ENCODE measurements around the gene SEC23IP. TPM values are rescaled to one million over a fixed set of nuclear protein-coding genes. Genes with fewer than 3 reads are reported as not detected.
"Not testable (repeated sequence)": the region's sequence is repeated elsewhere in the genome, so short reads cannot be mapped to it uniquely, and the experiment has no call there.

SEC23IP gene
- total and polyA plus RNA-seq, 9 donors: 23.0 to 50.0 (median 40.5) TPM

DNA sequence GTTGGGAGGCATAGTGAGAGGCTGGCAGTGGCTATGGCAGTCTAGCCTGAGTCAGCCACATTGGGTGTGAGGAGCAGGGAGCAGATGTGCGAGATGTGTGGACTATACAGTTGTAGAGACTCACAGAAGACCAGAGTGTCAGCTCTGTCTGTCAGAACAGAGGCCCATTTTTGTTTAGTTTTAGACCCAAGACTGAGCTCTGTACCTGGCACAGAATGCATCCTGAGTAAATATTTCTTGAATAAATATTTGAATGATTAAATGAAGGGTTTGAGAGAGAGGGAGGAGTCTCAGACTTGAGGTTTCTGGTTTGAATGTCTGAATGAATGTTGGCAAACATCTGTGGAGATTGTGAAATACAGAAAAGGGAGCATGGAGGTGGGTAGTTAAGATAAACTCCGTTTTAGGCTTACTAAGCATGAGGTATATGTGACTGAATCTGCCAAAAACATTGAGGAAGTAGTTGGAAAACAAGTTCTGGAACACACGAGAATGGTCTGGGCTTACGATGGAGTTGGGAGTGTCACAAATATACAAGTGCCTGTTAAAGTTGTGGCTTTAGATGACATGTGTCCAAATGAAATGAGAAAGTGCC, 3.6 kb downstream of the SEC23IP start:
- Histone ChIP-seq H3K27ac (ENCODE audit: low read length) (no peak overlapping the region), H3K27me3 (ENCODE audit: control insufficient read depth, insufficient read depth, low read length) (no peaks in the 10 kb centered on the region), H3K36me3 (ENCODE audit: control insufficient read depth, insufficient read depth, low read length) (peaks cover 16% of the 10 kb centered on the region), H3K9me3 (replicated peaks; ENCODE audit: control insufficient read depth, low read depth, low read length) (no peaks in the 10 kb centered on the region), H3K4me1 (ENCODE audit: control insufficient read depth, insufficient read depth, low read length) (peaks cover 17% of the 10 kb centered on the region), H3K4me3 (ENCODE audit: low read length) (no peak overlapping the region)
- DNase-seq: no peak
- WGBS (ENCODE audit: insufficient coverage): 59% methylated on average over 4 of the region's 4 CpGs

DNA sequence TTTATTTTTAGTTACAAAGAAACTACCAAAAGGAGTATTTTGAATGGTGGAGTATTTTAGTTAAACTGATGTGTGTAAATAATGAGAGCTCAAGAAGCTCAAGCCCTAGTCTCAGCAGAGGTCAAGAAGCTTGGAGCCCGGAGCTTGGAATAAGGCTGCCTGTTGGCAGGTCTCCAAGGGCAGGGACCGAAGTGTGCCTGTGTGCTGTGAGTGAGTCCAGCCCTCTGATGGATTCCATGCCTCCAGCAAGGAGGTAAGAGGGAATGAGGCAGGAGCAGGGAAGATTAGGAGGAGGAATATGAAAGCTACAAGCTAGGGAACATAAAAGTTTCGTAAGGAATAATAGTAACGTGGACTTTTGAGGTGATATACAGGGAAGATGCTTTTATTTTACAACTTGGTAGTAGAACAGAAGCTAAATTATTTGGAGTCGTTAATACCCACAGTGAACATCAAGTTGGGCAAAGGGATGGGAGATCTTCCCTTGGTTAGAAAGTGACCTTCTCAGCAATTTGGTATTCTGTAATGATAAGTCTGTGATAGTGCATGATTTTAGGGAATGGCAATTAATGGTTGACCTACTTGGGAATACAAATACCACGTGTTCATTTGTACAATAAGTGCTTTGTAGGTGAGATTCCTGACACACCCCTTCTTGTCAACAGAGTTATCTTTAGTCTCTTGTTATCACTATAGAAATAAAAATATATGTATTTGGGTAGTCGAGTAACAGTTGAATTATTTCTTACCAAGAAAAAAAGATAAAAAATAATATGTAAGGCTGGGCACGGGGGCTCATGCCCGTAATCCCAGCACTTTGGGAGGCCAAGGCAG, 4.6 kb downstream of the SEC23IP start:
- peak; percentile 18 for DNase-seq
- Histone ChIP-seq H3K4me1 (ENCODE audit: control insufficient read depth, insufficient read depth, low read length) (peaks cover 10% of the 10 kb centered on the region), H3K9me3 (replicated peaks; ENCODE audit: control insufficient read depth, low read depth, low read length) (no peaks in the 10 kb centered on the region), H3K36me3 (ENCODE audit: control insufficient read depth, insufficient read depth, low read length) (peaks cover 22% of the 10 kb centered on the region), H3K4me3 (ENCODE audit: low read length) (no peak overlapping the region), H3K27ac (ENCODE audit: low read length) (no peak overlapping the region), H3K27me3 (ENCODE audit: control insufficient read depth, insufficient read depth, low read length) (no peaks in the 10 kb centered on the region)
- 68% methylated on average over 5 of the region's 9 CpGs for WGBS (ENCODE audit: insufficient coverage)

DNA sequence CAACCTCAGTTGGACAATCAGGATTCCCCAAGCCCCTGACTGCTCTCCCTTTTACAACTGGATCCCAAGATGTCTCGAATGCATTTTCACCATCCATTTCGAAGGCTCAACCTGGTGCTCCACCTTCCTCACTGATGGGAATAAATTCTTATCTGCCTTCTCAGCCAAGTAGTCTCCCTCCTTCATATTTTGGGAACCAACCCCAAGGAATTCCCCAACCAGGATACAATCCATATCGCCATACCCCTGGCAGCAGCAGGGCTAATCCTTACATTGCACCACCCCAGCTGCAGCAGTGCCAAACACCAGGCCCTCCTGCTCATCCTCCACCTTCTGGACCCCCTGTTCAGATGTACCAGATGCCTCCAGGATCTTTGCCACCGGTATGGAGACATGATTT, 6.0 kb downstream of the SEC23IP start:
- Histone ChIP-seq H3K9me3 (replicated peaks; ENCODE audit: control insufficient read depth, low read depth, low read length) (no peaks in the 10 kb centered on the region), H3K4me1 (ENCODE audit: control insufficient read depth, insufficient read depth, low read length) (peaks cover 7% of the 10 kb centered on the region), H3K36me3 (ENCODE audit: control insufficient read depth, insufficient read depth, low read length) (peaks cover 26% of the 10 kb centered on the region), H3K27me3 (ENCODE audit: control insufficient read depth, insufficient read depth, low read length) (no peaks in the 10 kb centered on the region), H3K4me3 (ENCODE audit: low read length) (no peak overlapping the region), H3K27ac (ENCODE audit: low read length) (no peak overlapping the region)
- WGBS (ENCODE audit: insufficient coverage): 88% methylated on average over 3 of the region's 4 CpGs
- DNase-seq: no peak

DNA sequence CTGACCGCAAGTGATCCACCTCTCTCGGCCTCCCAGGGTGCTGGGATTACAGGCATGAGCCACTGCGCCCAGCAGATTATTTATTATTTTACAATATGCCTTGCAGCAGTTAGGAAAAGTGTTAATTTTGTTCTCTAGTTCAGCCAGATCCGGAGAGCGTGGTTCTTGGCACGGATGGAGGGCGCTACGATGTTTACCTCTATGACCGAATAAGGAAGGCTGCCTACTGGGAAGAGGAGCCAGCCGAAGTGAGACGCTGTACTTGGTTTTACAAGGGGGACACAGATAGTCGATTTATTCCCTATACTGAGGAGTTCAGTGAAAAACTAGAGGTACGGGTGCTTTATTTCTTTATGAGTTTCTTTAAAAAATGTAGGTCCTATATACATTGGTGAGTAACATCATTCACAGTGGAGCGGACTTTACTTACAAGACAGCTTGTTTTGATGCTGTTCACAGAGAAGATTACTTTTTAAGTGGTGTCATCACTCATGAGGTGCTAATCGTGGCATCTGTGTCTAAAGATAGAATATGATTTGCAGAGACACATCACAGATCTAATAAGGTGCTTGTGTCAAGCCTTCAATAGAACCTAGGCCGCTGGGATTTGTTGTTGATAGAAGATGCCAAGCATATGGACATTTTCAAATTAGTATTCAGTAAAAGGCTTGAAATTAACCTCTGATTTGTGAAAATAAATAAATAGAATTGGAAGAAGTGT, 11.6 kb downstream of the SEC23IP start:
- WGBS (ENCODE audit: insufficient coverage): 96% methylated on average over 7 of the region's 16 CpGs
- Histone ChIP-seq H3K4me1 (ENCODE audit: control insufficient read depth, insufficient read depth, low read length) (no peaks in the 10 kb centered on the region), H3K27me3 (ENCODE audit: control insufficient read depth, insufficient read depth, low read length) (no peaks in the 10 kb centered on the region), H3K9me3 (replicated peaks; ENCODE audit: control insufficient read depth, low read depth, low read length) (no peaks in the 10 kb centered on the region), H3K4me3 (ENCODE audit: low read length) (no peak overlapping the region), H3K36me3 (ENCODE audit: control insufficient read depth, insufficient read depth, low read length) (peaks cover 38% of the 10 kb centered on the region), H3K27ac (ENCODE audit: low read length) (no peak overlapping the region)
- DNase-seq: no peak

DNA sequence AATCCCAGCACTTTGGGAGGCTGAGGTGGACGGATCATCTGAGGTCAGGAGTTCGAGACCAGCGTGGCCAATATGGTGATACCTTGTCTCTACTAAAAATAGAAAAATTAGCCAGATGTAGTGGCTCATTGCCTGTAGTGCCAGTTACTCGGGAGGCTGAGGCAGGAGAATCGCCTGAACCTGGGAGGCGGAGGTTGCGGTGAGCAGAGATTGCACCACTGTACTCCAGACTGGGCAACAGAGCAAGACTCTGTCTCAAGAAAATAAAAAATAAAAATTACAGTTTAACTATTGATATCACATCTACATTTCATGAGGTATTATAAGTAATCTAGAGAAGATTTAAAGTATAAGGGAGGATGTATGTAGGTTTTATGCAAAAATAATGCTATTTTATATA, 15.2 kb downstream of the SEC23IP start:
- H3K4me3 ChIP-seq (ENCODE audit: low read length); H3K4me1 ChIP-seq (ENCODE audit: control insufficient read depth, insufficient read depth, low read length); H3K27me3 ChIP-seq (ENCODE audit: control insufficient read depth, insufficient read depth, low read length); DNase-seq; H3K27ac ChIP-seq (ENCODE audit: low read length); H3K9me3 ChIP-seq (replicated peaks; ENCODE audit: control insufficient read depth, low read depth, low read length): not testable (repeated sequence)
- 100% methylated on average over 1 of the region's 7 CpGs for WGBS (ENCODE audit: insufficient coverage)
- H3K36me3 ChIP-seq (ENCODE audit: control insufficient read depth, insufficient read depth, low read length): peaks cover 48% of the 10 kb centered on the region

DNA sequence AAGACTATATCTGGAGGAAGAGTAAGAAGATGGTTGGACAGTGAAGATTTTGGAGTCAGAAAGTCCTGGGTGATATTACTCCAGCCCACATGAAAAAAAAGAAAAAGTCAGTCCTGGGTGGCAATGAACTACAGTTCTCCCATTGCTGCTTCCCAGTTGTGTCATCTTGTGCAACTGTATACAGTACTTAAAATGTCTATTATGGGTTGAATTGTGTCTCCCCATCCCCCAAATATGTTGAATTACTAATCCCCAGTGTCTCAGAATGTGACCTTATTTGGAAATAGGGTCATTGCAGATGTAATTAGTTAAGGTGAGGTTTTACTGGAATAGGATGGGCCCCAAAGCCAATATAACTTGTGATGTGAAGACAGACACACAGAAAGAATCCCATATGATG, 15.6 kb downstream of the SEC23IP start:
- DNase-seq: no peak
- Histone ChIP-seq H3K36me3 (ENCODE audit: control insufficient read depth, insufficient read depth, low read length) (peaks cover 52% of the 10 kb centered on the region), H3K4me1 (ENCODE audit: control insufficient read depth, insufficient read depth, low read length) (no peaks in the 10 kb centered on the region), H3K4me3 (ENCODE audit: low read length) (no peak overlapping the region), H3K27me3 (ENCODE audit: control insufficient read depth, insufficient read depth, low read length) (no peaks in the 10 kb centered on the region), H3K9me3 (replicated peaks; ENCODE audit: control insufficient read depth, low read depth, low read length) (no peaks in the 10 kb centered on the region), H3K27ac (ENCODE audit: low read length) (no peak overlapping the region)

DNA sequence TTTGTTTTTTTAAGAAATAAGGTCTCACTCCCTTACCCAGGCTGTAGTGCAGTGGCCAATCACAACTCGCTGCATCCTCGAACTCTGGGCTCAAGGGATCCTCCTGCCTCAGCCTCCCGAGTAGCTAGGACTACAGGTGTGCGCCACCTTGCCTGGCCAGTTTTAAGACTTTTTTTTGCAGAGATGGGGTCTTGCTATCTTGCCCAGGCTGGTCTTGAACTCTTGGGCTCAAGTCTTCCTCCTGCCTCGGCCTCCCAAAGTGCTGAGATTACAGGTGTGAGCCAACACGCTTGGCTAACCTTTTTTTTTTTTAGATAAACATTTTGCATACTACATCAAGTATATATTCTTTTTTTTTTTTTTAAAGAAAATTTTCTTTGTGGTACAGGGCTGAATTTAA, 18.2 kb downstream of the SEC23IP start:
- H3K36me3 ChIP-seq (ENCODE audit: control insufficient read depth, insufficient read depth, low read length): peaks cover 50% of the 10 kb centered on the region
- no peaks in the 10 kb centered on the region for H3K4me1 ChIP-seq (ENCODE audit: control insufficient read depth, insufficient read depth, low read length)
- WGBS (ENCODE audit: insufficient coverage): 100% methylated on average over 4 of the region's 6 CpGs
- H3K27me3 ChIP-seq (ENCODE audit: control insufficient read depth, insufficient read depth, low read length): no peaks in the 10 kb centered on the region
- no peak overlapping the region for H3K4me3 ChIP-seq (ENCODE audit: low read length)
- H3K9me3 ChIP-seq (replicated peaks; ENCODE audit: control insufficient read depth, low read depth, low read length): no peaks in the 10 kb centered on the region
- H3K27ac ChIP-seq (ENCODE audit: low read length): no peak overlapping the region
- DNase-seq: no peak

DNA sequence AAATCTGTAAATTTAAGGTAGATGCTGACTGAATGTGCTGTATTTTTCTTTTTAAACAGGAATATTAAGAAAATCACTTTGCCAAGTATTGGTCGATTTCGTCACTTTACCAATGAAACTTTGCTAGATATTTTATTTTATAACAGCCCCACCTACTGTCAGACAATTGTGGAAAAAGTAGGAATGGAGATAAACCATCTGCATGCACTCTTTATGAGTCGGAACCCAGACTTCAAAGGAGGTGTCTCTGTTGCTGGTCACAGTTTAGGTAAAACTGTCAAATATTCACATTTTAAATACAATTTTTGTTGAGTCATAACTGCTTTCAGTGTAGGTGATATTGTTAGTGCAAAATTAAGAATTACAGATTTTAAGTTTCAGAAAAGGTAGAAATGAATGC, 25.2 kb downstream of the SEC23IP start:
- Histone ChIP-seq H3K36me3 (ENCODE audit: control insufficient read depth, insufficient read depth, low read length) (peaks cover 42% of the 10 kb centered on the region), H3K4me3 (ENCODE audit: low read length) (no peak overlapping the region), H3K27ac (ENCODE audit: low read length) (no peak overlapping the region), H3K4me1 (ENCODE audit: control insufficient read depth, insufficient read depth, low read length) (no peaks in the 10 kb centered on the region), H3K27me3 (ENCODE audit: control insufficient read depth, insufficient read depth, low read length) (no peaks in the 10 kb centered on the region), H3K9me3 (replicated peaks; ENCODE audit: control insufficient read depth, low read depth, low read length) (no peaks in the 10 kb centered on the region)
- WGBS (ENCODE audit: insufficient coverage): no CpG with 5 or more reads among the region's 3 CpGs
- no peak for DNase-seq

DNA sequence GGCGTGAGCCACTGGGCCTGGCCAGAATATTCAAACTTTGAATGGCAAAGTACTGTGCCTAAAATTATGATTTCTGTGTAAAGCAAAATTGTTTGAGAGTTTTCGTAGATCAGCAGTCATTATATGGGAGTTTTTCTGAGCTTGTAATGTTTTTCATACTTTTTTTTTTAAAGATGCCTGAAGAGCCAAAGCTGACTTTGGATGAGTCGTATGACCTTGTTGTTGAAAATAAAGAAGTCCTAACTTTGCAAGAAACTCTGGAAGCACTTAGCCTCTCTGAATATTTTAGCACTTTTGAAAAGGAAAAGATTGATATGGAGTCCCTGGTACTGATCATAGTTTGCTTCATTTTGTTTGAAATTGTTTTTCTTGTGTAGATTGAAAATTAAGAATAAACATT, 26.7 kb downstream of the SEC23IP start:
- Histone ChIP-seq H3K4me1 (ENCODE audit: control insufficient read depth, insufficient read depth, low read length) (no peaks in the 10 kb centered on the region), H3K36me3 (ENCODE audit: control insufficient read depth, insufficient read depth, low read length) (peaks cover 35% of the 10 kb centered on the region), H3K4me3 (ENCODE audit: low read length) (no peak overlapping the region), H3K27me3 (ENCODE audit: control insufficient read depth, insufficient read depth, low read length) (no peaks in the 10 kb centered on the region), H3K9me3 (replicated peaks; ENCODE audit: control insufficient read depth, low read depth, low read length) (no peaks in the 10 kb centered on the region), H3K27ac (ENCODE audit: low read length) (no peak overlapping the region)
- no peak for DNase-seq
- WGBS (ENCODE audit: insufficient coverage): 94% methylated on average over 2 of the region's 3 CpGs

DNA sequence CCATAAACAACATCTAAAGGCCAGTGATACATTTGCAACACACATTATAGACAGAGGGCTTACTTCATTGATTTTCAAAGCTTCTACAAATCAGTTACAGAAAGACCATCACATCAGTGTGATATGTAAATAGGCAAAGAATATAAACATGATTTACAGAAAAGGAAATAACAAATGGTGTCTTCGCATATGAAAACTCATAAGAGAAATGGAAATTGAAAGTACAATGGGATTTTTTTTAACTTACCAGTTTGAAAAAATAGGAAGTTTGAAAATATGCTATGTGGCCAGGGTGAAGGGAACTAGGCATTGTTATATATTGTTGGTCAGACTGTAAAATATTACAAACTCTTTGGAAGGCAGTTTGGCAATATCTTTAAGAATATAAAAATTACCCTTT, 27.3 kb downstream of the SEC23IP start:
- H3K27ac ChIP-seq (ENCODE audit: low read length): no peak overlapping the region
- no peak for DNase-seq

More for the DNA sequence above, 27.3 kb downstream of the SEC23IP start:
- no CpG with 5 or more reads among the region's 1 CpG for WGBS (ENCODE audit: insufficient coverage)
- no peaks in the 10 kb centered on the region for H3K9me3 ChIP-seq (replicated peaks; ENCODE audit: control insufficient read depth, low read depth, low read length)
- peaks cover 35% of the 10 kb centered on the region for H3K36me3 ChIP-seq (ENCODE audit: control insufficient read depth, insufficient read depth, low read length)
- no peaks in the 10 kb centered on the region for H3K27me3 ChIP-seq (ENCODE audit: control insufficient read depth, insufficient read depth, low read length)
- H3K4me1 ChIP-seq (ENCODE audit: control insufficient read depth, insufficient read depth, low read length): no peaks in the 10 kb centered on the region
- H3K4me3 ChIP-seq (ENCODE audit: low read length): no peak overlapping the region
